A673 (cell line): Measurements from ENCODE around the gene ATE1.

ENCODE experiments used
- EZH2 ChIP-seq: fragments of 200-600 bp; sonication (generic); IDR thresholded peaks from 2 replicates; pipeline ENCODE4 v1.6.1; 2017; ENCODE audit warnings: borderline replicate concordance, low read depth, mild to moderate bottlenecking, mixed read lengths, antibody characterized with exemption, low read length; ENCODE audit not compliant: poor library complexity, severe bottlenecking
- TF ChIP-seq, protein P1 (sequence below): fragments of 300-800, 200-600 bp; sonication (generic); conservative IDR thresholded peaks from 2 replicates; pipeline ENCODE4 v1.5.1; 2017; ENCODE audit warnings: low read depth, mild to moderate bottlenecking, antibody characterized with exemption, low read length, moderate library complexity, mixed read lengths

DNA sequence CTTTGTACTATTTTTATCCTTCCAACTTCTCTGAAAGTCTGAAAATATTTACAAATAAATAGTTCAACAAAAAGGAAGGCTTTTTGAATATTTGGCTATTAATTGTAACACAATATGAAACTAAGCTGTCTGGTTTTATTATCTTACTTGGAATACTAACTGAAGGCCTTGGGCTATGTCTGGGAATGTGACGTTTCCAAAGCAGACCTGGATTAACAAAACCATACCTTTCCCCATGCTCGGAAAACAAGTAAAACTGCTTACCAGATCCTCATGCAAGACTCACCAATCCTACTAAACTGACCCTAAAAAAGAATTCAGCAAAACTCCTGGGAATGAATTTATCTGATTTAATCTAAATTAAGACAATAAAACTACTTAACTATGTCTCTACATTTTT lies 116.4 kb downstream of the ATE1 start:
- TF ChIP-seq, protein P1, sequence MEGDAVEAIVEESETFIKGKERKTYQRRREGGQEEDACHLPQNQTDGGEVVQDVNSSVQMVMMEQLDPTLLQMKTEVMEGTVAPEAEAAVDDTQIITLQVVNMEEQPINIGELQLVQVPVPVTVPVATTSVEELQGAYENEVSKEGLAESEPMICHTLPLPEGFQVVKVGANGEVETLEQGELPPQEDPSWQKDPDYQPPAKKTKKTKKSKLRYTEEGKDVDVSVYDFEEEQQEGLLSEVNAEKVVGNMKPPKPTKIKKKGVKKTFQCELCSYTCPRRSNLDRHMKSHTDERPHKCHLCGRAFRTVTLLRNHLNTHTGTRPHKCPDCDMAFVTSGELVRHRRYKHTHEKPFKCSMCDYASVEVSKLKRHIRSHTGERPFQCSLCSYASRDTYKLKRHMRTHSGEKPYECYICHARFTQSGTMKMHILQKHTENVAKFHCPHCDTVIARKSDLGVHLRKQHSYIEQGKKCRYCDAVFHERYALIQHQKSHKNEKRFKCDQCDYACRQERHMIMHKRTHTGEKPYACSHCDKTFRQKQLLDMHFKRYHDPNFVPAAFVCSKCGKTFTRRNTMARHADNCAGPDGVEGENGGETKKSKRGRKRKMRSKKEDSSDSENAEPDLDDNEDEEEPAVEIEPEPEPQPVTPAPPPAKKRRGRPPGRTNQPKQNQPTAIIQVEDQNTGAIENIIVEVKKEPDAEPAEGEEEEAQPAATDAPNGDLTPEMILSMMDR: no peak
- no peak for TF ChIP-seq EZH2
